H9 (cell line): Measurements from ENCODE around the gene SLC44A2. TPM values are rescaled to one million over a fixed set of nuclear protein-coding genes. Genes with fewer than 3 reads are reported as not detected.

Source experiments
- DNase-seq: peaks from one replicate; pipeline ENCODE4 v3.0.0-alpha.2; 2017
- H2AFZ ChIP-seq: one replicate; pipeline ENCODE4 v1.6.1; 2013; ENCODE audit warnings: mild to moderate bottlenecking, low read length, control low read depth, moderate library complexity
- H2AK5ac ChIP-seq: 2 replicates; pipeline ENCODE4 v1.6.1; 2013; ENCODE audit warnings: low read length, control low read depth, mixed read lengths; ENCODE audit not compliant: insufficient read length
- H2BK120ac ChIP-seq: one replicate; pipeline ENCODE4 v1.6.1; 2013; ENCODE audit warnings: low read depth, mild to moderate bottlenecking, low read length, control low read depth, inconsistent platforms; ENCODE audit not compliant: poor library complexity, severe bottlenecking
- H2BK12ac ChIP-seq: 2 replicates; pipeline ENCODE4 v1.6.1; 2013; ENCODE audit warnings: low read length, control low read depth, mixed read lengths, low read depth; ENCODE audit not compliant: insufficient read length
- H2BK15ac ChIP-seq: 2 replicates; pipeline ENCODE4 v1.6.1; 2013; ENCODE audit warnings: low read depth, low read length, control low read depth
- H2BK20ac ChIP-seq: one replicate; pipeline ENCODE4 v1.6.1; 2013; ENCODE audit warnings: low read depth, mild to moderate bottlenecking, low read length, control low read depth, inconsistent platforms; ENCODE audit not compliant: poor library complexity, severe bottlenecking
- H2BK5ac ChIP-seq: 2 replicates; pipeline ENCODE4 v1.6.1; 2013; ENCODE audit warnings: low read length, control low read depth, mixed read lengths; ENCODE audit not compliant: insufficient read length
- H3K14ac ChIP-seq: 2 replicates; pipeline ENCODE4 v1.6.1; 2013; ENCODE audit warnings: low read length, control low read depth; ENCODE audit not compliant: insufficient read depth
- H3K18ac ChIP-seq: 2 replicates; pipeline ENCODE4 v1.6.1; 2013; ENCODE audit warnings: low read depth, mild to moderate bottlenecking, mixed read lengths, low read length, control low read depth; ENCODE audit not compliant: insufficient read length
- H3K23ac ChIP-seq: 2 replicates; pipeline ENCODE4 v1.6.1; 2013; ENCODE audit warnings: low read length, control low read depth, mixed read lengths, low read depth; ENCODE audit not compliant: insufficient read length
- H3K23me2 ChIP-seq: 2 replicates; pipeline ENCODE4 v1.6.1; 2013; ENCODE audit warnings: low read depth, mild to moderate bottlenecking, mixed read lengths, low read length, control low read depth; ENCODE audit not compliant: insufficient read length, poor library complexity, severe bottlenecking
- H3K27ac ChIP-seq: 2 replicates; pipeline ENCODE4 v1.5.1; 2013; ENCODE audit warnings: low read length, control low read depth, mixed read lengths, low read depth; ENCODE audit not compliant: insufficient read length
- H3K27me3 ChIP-seq: 2 replicates; pipeline ENCODE4 v1.6.1; 2013; ENCODE audit warnings: low read length, control low read depth, inconsistent platforms; ENCODE audit not compliant: insufficient read depth
- H3K4ac ChIP-seq: 2 replicates; pipeline ENCODE4 v1.6.1; 2013; ENCODE audit warnings: low read depth, mild to moderate bottlenecking, control low read depth, inconsistent platforms, low read length, moderate library complexity
- H3K4me1 ChIP-seq: 2 replicates; pipeline ENCODE4 v1.6.1; 2013; ENCODE audit warnings: low read length, control low read depth, inconsistent platforms; ENCODE audit not compliant: insufficient read depth
- H3K4me2 ChIP-seq: 2 replicates; pipeline ENCODE4 v1.6.1; 2013; ENCODE audit warnings: low read length, control low read depth, mixed read lengths; ENCODE audit not compliant: insufficient read length, insufficient read depth
- H3K56ac ChIP-seq: 2 replicates; pipeline ENCODE4 v1.6.1; 2013; ENCODE audit warnings: low read depth, mild to moderate bottlenecking, mixed read lengths, low read length, control low read depth; ENCODE audit not compliant: insufficient read length
- H3K79me1 ChIP-seq: 2 replicates; pipeline ENCODE4 v1.6.1; 2013; ENCODE audit warnings: low read depth, mild to moderate bottlenecking, moderate library complexity, low read length, control low read depth, inconsistent platforms; ENCODE audit not compliant: insufficient read depth, poor library complexity, severe bottlenecking
- H3K79me2 ChIP-seq: 2 replicates; pipeline ENCODE4 v1.6.1; 2013; ENCODE audit warnings: low read length, control low read depth, inconsistent platforms; ENCODE audit not compliant: insufficient read depth
- H3K9ac ChIP-seq: 2 replicates; pipeline ENCODE4 v1.6.1; 2013; ENCODE audit warnings: low read length, control low read depth, mixed read lengths; ENCODE audit not compliant: insufficient read length; ENCODE audit errors: extremely low read depth
- H3K9me3 ChIP-seq: one replicate; pipeline ENCODE4 v1.6.1; 2013; ENCODE audit warnings: low read depth, low read length, inconsistent platforms; ENCODE audit not compliant: control insufficient read depth
- H3T11ph ChIP-seq: one replicate; pipeline ENCODE4 v1.6.1; 2013; ENCODE audit warnings: mild to moderate bottlenecking, low read length, control low read depth, inconsistent platforms
- H4K20me1 ChIP-seq: one replicate; pipeline ENCODE4 v1.6.1; 2013; ENCODE audit not compliant: control insufficient read depth, insufficient read length, insufficient read depth
- H4K5ac ChIP-seq: 2 replicates; pipeline ENCODE4 v1.6.1; 2013; ENCODE audit warnings: low read depth, mild to moderate bottlenecking, mixed read lengths, low read length, control low read depth; ENCODE audit not compliant: insufficient read length
- H4K8ac ChIP-seq: replicated peaks from 2 replicates; pipeline ENCODE4 v1.6.1; 2013; ENCODE audit warnings: low read length, control low read depth, mixed read lengths, low read depth; ENCODE audit not compliant: insufficient read length
- H4K91ac ChIP-seq: 2 replicates; pipeline ENCODE4 v1.6.1; 2013; ENCODE audit warnings: low read depth, mild to moderate bottlenecking, moderate library complexity, mixed read lengths, low read length, control low read depth; ENCODE audit not compliant: insufficient read length
- H3K27ac Mint-ChIP-seq, 3 experiments: 2 replicates in 2 of 3; 3 replicates in 1 of 3; pipeline ENCODE4 v1.8.0; 2020 to 2021; ENCODE audit warnings: mixed read lengths in 3 of 3, mild to moderate bottlenecking in 1 of 3, moderate library complexity in 1 of 3
- H3K27me3 Mint-ChIP-seq: 2 replicates; pipeline ENCODE4 v1.8.0; 2021; ENCODE audit warnings: low read depth, mild to moderate bottlenecking, moderate library complexity, mixed read lengths
- H3K36me3 Mint-ChIP-seq, 3 experiments: 2 replicates in 2 of 3; 3 replicates in 1 of 3; pipeline ENCODE4 v1.8.0; 2020 to 2021; ENCODE audit warnings: low read depth in 3 of 3, mixed read lengths in 3 of 3; ENCODE audit not compliant: insufficient read depth in 1 of 3
- H3K4me1 Mint-ChIP-seq, 2 experiments: 2 replicates each; pipeline ENCODE4 v1.8.0; 2020; ENCODE audit warnings: mixed read lengths in 2 of 2
- H3K4me3 Mint-ChIP-seq, 2 experiments: 2 replicates in 1 of 2; 3 replicates in 1 of 2; pipeline ENCODE4 v1.8.0; 2020 to 2021; ENCODE audit warnings: mild to moderate bottlenecking in 2 of 2, mixed read lengths in 2 of 2, moderate library complexity in 1 of 2
- H3K9me3 Mint-ChIP-seq, 2 experiments: 2 replicates in 1 of 2; 3 replicates in 1 of 2; pipeline ENCODE4 v1.8.0; 2020; ENCODE audit warnings: mild to moderate bottlenecking in 2 of 2, mixed read lengths in 2 of 2, moderate library complexity in 1 of 2
- WGBS: extraction: QIAGEN DNeasy Blood & Tissue Kit; methylation state at CpG from one replicate; pipeline ENCODE4 v1.1.7; 2013; ENCODE audit warnings: missing lambda C conversion rate, low lambda C conversion rate, mixed read lengths; ENCODE audit not compliant: insufficient read length; ENCODE audit errors: extremely low coverage; 5-methylcytosine and 5-hydroxymethylcytosine counted together
- total RNA-seq: library from RNA; stranded (reverse); gene quantifications from 2 replicates; pipeline ENCODE4 v1.2.1, GENCODE V29; 2021
- TF ChIP-seq, protein P1 (sequence below): fragments of 200-600 bp; sonication (generic); conservative IDR thresholded peaks from 3 replicates; pipeline ENCODE4 v1.8.0; 2021; ENCODE audit warnings: antibody characterized with exemption, mild to moderate bottlenecking

The SLC44A2 gene
- total RNA-seq, 1 experiment from 2014 or later = 121 TPM

DNA sequence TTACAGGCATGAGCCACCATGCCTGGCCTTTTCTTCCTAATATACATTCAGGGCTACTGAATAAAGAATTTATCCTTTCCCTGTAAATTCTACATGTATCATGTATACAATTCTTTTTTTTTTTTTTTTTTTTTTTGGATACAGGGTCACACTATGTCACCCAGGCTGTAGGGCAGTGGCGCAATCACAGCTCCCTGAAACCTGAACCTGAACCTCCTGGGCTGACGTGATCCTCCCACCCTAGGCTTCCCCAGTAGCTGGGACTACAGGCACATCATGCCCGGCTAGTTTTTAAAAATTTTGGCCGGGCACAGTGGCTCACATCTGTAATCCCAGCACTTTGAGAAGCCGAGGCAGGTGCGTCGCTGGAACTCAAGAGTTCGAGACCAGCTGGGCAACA is 6.5 kb upstream of the SLC44A2 start:
- H3K4me2 ChIP-seq = no peak overlapping the region
- H3K9me3 ChIP-seq = no peaks in the 10 kb centered on the region
- H2AK5ac ChIP-seq = no peak overlapping the region
- Mint-ChIP-seq H3K27ac (0 out of 7 replicates have a peak overlapping the region, but pooled peaks of 1 of the 3 experiments have one; percentile 32), H3K4me1 (no peaks in the 10 kb centered on the region), H3K9me3 (no peaks in the 10 kb centered on the region), H3K27me3 (no peaks in the 10 kb centered on the region), H3K36me3 (peaks cover 0 to 5% (median 0%) of the 10 kb centered on the region in 3 experiments; a peak in 1 of 7 replicates), H3K4me3 (no peak overlapping the region)
- H2BK12ac ChIP-seq = no peak overlapping the region
- no CpG with 5 or more reads among the region's 8 CpGs for WGBS
- no peak overlapping the region for H3K23ac ChIP-seq
- no peak overlapping the region for H2BK120ac ChIP-seq
- H3K23me2 ChIP-seq = no peaks in the 10 kb centered on the region
- TF ChIP-seq, protein P1, sequence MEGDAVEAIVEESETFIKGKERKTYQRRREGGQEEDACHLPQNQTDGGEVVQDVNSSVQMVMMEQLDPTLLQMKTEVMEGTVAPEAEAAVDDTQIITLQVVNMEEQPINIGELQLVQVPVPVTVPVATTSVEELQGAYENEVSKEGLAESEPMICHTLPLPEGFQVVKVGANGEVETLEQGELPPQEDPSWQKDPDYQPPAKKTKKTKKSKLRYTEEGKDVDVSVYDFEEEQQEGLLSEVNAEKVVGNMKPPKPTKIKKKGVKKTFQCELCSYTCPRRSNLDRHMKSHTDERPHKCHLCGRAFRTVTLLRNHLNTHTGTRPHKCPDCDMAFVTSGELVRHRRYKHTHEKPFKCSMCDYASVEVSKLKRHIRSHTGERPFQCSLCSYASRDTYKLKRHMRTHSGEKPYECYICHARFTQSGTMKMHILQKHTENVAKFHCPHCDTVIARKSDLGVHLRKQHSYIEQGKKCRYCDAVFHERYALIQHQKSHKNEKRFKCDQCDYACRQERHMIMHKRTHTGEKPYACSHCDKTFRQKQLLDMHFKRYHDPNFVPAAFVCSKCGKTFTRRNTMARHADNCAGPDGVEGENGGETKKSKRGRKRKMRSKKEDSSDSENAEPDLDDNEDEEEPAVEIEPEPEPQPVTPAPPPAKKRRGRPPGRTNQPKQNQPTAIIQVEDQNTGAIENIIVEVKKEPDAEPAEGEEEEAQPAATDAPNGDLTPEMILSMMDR = no peak
- no peaks in the 10 kb centered on the region for H4K20me1 ChIP-seq
- DNase-seq = no peak
- no peak overlapping the region for H3K27ac ChIP-seq
- H3K79me2 ChIP-seq = no peaks in the 10 kb centered on the region
- H3K9ac ChIP-seq = no peak overlapping the region
- H3K18ac ChIP-seq = no peak overlapping the region
- no peaks in the 10 kb centered on the region for H3K4me1 ChIP-seq
- no peak overlapping the region for H2AFZ ChIP-seq
- no peak overlapping the region for H3K4ac ChIP-seq
- no peak overlapping the region for H2BK5ac ChIP-seq
- H3K27me3 ChIP-seq = no peaks in the 10 kb centered on the region
- no peak overlapping the region for H4K5ac ChIP-seq
- no peak overlapping the region for H3K56ac ChIP-seq
- H4K91ac ChIP-seq = no peak overlapping the region
- no peak overlapping the region for H2BK20ac ChIP-seq
- no peak overlapping the region for H2BK15ac ChIP-seq
- H4K8ac ChIP-seq = no peak overlapping the region
- H3K79me1 ChIP-seq = no peaks in the 10 kb centered on the region
- H3T11ph ChIP-seq = no peak overlapping the region
- no peak overlapping the region; the same call in 1 of the 2 replicates for H3K14ac ChIP-seq
